GM19397 (cell line): ENCODE measurements around the gene AQP12A.

Experiments used
- ATAC-seq: cut with Tn5 transposase; IDR thresholded peaks from one replicate; pipeline ENCODE4 v1.9.1; 2021; ENCODE audit warnings: mild to moderate bottlenecking, moderate library complexity; ENCODE audit not compliant: unreplicated experiment

Gene AQP12A

DNA sequence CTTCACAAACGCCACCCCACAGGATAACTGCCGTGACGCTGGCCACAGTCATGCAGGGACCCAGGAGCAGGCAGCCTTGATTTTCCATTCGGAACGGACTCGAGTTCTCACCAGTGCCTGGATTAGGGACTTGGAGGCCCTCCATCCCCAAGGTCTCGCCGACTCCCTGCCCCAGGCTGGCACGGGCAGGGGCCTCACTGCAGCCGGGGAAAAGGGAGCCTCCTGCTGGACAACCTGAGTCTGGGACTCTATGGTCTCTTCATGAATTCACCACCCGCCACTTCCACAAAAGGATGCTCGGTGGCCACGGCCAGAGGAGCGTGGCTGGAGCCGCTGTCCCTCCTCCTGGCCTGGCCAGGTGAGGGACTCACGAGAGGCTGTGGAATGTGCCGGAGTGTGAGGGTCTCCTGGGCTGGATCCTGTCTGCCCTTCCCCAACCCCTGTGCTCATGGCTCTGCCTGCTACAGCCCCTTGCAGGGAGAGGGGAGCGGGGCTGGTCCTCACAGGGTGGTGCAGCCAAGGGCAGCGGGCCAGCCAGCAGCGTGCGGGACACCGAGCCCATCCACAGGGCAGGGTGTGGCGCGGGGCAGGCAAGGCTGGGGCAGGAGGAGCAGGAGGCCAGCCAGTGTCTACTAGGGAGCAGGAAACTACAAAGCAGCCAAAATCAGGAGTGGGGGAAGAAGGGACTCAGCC lies 42.3 kb downstream of the AQP12A start:
- ATAC-seq, result no peak

DNA sequence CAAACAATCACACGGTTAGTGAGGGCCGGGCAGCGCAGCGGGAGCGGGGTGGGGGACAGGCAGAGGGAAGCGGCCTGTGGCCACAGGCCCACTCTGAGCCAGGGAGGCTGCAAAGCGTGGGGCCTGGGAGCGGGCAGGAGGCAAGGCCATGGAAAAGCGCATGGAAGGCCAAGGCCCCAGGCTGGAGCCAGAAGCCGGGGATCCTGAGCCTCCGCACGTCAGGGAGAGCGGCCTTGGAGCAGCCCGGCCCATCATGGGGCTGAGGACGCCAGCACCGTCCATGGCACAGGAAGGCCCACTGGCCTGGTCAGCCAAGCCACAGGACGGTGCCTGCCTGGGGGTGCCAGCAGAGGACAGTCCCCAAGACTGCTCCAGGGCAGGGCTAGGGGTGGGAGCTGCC lies 43.1 kb downstream of the AQP12A start:
- ATAC-seq, result no peak

DNA sequence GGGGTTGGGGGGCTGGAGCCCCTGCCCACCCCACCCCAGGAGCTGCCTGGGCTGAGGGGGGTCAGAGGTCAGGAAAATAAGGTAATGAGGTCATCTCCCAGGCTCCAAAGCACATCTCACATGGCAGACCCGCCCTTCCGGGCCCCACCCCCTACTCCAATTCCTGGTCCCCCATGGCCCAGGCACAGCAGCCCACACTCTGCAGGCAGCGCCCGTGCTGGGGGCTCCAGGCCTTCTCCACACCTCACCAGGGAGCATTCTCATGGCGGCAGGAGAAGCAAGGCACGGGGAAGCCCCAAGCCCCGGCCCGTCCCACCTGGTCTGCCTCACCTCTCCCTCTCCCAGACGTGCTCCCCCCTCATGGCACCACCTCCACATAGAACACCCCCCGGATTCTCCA lies 43.8 kb downstream of the AQP12A start:
- ATAC-seq, result no peak

DNA sequence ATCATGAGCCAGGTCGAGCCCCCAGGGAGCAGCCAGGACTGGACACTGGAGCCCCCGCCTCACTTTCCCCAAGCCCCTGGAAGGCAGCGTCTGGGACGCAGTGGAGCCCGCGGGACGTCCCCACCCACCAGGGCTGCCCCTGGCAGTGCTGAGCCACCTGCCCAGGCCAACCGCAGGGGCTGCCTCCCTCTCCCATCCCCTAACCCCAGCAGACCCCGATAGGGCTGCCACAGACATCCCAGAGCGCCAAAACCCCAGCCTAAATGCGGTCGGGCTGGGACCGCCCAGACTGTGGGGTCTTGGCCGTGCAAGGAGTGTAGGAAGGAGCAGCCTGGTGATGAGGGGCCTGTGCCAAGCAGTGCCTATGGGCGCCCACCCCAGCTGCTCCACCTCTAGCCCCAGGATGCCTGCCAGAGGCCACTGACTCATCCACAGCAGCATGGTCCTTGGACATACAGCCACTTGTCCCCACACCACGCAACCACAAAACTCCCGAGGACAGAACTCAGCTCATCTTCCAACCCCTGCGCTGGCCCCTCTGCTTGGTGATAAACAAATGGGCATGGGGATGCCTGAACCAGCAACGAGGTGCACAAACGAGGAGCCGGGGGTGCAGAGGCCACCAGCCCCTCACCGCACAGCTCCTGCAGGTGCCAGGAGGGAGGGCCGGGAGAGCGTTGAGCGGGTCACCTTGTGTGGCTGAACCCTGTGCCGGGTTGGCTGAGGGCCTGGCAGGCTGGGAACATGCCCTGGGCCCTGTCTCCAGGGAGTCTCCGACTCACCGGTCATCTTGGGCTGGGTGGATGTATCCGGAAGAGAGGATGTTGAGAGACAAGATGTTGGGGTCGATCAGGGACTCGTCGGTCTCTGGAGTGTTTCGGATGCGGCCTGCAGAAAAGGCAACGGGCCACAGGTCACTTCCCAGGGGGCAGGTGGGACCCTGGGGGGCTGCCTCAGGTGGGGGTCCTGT lies 44.9 kb downstream of the AQP12A start:
- no peak for ATAC-seq

DNA sequence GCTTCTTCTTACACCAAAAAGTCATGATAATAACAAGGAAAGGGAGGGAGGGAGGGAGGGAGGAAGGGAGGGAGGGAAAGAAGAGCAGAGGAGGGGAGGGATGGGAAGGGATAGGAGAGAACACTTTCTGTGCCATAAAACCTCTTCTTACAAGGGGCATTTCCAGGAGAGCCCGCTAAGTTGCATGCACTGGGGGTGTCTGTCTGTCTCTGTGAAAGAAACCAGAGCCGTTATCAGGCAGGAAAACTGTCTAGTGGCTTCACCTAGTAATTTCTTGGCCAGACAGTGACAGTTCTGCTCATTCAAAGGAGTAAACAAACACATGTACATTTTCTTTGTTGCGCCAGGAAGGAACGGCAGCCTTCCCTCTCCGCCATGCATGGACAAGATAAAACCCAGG lies 45.8 kb downstream of the AQP12A start:
- ATAC-seq, result no peak

DNA sequence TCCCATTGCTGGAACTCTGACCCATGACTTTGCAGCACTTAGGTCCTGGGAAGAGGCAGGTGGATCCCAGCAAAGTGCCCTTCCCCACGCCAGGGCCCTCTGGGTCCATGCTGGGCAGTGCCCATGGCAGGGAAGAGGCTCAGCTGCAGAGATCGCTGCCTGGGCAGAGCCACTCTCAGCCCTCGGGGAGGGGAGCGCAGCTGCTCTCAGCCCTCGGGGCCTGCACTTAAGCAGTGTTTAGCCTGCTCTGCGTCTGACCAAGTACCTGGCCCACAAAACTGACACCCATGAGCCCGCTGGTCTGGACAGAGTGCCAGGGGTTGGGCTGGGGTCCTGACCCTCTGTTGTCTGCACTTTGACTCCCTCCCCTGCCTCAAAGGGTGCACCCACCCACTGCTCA lies 46.3 kb downstream of the AQP12A start:
- ATAC-seq, result no peak

DNA sequence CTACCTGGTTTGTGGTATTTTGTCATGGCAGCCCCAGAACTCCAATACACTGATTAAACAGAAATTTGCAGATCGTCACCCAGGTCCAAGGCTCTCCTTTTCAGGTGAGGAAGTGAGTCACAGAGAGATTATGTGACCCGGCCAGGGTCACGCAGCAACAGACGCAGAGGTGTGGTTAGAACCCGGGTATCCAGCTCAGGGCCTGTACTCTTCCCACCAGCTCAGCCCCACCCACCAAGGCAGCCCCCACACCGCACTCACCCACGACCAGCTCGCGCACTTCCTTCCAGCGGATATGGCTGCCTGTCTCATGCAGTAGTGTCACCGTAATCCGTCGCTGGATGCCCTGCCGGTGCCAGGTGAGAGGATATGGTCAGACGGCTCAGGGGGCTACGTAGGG lies 48.1 kb downstream of the AQP12A start:
- ATAC-seq, result no peak

DNA sequence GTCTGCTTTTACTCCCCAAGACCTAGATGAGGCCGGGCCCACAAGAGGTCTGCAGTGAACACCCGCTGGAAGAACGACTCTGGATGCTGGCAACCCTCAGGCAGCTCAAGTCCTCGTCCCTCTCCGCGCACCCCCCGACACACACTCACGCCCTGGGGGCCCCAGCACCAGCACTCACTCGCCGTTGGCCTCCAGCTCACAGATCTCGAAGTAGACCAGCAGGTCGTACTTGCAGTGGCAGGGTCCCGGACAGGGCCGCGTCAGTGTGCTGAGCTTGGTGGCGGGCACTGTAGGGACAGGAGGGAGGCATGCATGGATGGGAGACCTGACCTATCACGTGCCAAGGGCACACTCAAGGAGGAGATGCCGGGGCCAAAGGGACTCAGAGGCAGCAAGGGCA lies 49.4 kb downstream of the AQP12A start:
- ATAC-seq, result no peak

DNA sequence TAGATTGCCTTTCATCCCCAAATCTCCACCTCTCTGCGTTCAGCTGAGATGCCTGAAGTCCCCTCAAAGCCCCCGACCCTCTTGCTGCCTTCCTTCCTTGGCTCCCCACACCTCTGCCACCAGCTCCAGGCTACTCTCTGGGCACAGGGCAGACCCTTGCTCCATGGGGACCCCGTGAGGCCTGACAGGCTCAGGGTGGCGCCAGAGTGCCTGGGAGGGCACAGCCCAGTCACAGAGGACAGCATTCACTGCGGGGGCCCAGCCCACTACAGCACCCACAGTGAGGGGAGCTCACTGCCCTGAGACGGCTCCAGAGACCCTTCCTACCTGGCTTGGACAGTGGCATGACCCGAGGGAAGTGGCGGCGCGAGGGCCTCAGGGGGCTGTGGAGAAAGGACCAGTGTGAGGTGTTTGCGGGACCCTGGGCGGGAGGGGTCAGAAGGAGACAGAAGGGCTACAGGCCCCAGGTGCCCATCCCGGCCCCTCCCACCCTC lies 51.0 kb downstream of the AQP12A start:
- no peak for ATAC-seq

DNA sequence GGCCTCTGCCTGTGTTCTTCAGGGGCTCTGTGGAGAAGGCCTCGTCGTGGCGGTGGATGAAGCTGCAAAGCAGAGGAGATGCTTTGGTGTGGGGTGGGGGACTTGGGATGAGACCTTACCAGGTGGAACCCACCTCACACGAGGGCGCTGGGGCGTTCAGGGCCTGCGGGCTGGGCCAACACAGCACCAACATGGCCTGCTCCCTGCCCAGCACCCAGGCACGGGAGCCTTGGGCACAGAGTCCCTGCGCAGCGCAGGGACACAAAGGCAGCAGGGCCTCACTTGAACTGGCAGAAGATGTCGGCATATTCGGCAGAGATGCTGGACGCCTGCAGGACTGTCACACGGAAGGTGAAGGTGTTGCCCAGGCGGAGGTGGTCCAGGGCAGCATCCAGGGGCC lies 53.8 kb downstream of the AQP12A start:
- ATAC-seq, result no peak

DNA sequence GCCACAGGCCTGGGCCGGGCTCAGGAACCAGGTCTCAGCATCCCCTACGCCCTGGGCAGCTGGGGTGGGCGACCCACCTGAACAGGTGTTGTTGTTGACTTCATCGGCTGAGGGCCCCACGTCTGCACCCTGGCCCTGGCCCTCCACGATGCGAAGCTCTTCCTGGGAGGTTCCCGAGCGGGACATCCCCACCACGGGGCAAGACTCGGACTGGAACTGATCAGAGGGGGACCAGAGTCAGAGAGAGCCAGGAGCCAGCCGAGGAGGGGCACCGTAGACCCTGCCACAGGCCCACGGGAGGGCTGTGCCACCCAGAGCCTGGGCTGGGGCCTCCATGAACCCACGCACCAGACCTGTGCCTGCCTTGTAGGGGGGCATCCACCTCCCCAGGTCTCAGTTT lies 54.3 kb downstream of the AQP12A start:
- no peak for ATAC-seq

DNA sequence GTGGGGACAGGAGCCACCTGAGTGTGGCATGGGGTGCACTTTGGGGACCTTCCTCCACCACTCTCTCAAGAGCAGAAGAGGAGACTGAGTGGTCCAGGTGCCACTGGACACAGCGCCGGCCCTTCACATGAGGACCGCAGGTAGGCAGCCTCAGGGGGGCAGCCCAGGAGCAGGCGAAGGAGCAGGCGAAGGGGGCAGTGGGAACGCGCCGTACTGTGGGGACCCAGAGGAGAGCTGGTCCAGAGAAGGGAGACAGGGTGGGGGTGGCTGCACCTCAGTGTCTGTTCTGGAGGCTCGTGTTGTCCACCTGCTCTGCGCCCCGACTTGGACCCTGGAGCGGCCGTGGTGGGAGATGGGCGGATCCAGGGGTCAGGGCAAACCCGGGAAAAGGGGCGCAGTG lies 55.0 kb downstream of the AQP12A start:
- no peak for ATAC-seq

DNA sequence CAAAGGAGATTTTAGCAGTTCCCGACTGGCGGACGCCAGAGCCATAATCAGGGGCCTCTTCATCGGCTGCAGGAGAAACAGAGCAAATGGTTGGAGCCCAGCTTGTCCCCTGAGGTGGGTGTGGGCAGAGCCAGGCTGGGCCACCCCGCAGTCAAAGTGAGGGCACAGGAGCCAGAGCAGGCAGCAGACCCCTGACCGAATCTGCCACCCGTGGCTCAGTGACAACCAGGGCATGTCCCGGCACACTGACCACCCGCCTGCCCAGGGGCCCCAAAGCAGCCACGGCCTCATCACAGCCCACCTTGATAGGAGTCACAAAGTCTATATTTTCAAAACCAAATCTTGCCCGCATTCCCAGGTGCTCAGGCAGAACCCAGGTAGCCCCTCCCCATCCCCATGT lies 55.6 kb downstream of the AQP12A start:
- ATAC-seq, result no peak
